Neural crest cell (in vitro differentiated cells): ENCODE results near the gene MTHFD1L. TPM values are rescaled to one million over a fixed set of nuclear protein-coding genes. Genes with fewer than 3 reads are reported as not detected.

Source experiments
- DNase-seq: peaks from one replicate; pipeline ENCODE4 v3.0.0; 2021; ENCODE audit warnings: low read depth, mixed read lengths, low spot score
- H3K27ac Mint-ChIP-seq: one replicate; pipeline ENCODE4 v1.8.0; 2021; ENCODE audit warnings: mild to moderate bottlenecking, mixed read lengths; ENCODE audit not compliant: unreplicated experiment
- H3K27me3 Mint-ChIP-seq: 2 replicates; pipeline ENCODE4 v1.8.0; 2021; ENCODE audit warnings: low read depth, mild to moderate bottlenecking, mixed read lengths
- H3K36me3 Mint-ChIP-seq: 2 replicates; pipeline ENCODE4 v1.8.0; 2021; ENCODE audit warnings: low read depth, mild to moderate bottlenecking, mixed read lengths
- H3K4me1 Mint-ChIP-seq: 2 replicates; pipeline ENCODE4 v1.8.0; 2021; ENCODE audit warnings: mixed read lengths
- H3K4me3 Mint-ChIP-seq: one replicate; pipeline ENCODE4 v1.8.0; 2021; ENCODE audit warnings: mild to moderate bottlenecking, mixed read lengths
- H3K9me3 Mint-ChIP-seq: 2 replicates; pipeline ENCODE4 v1.8.0; 2021; ENCODE audit warnings: mixed read lengths
- CTCF ChIP-seq: fragments of 200-600 bp; sonication (generic); conservative IDR thresholded peaks from 2 replicates; pipeline ENCODE4 v1.5.0; 2021; ENCODE audit warnings: antibody characterized with exemption, mild to moderate bottlenecking
- total RNA-seq: library from RNA; stranded (reverse); gene quantifications from 2 replicates; pipeline ENCODE4 v1.2.1, GENCODE V29; 2021

The MTHFD1L gene
- total RNA-seq, 1 donor from 2014 or later: 71.3 TPM

GRCh38 chr6:150978624-150979023 is 113.1 kb downstream of the MTHFD1L start:
- DNase-seq: no peak
- Mint-ChIP-seq H3K4me1 (peaks cover 4% of the 10 kb centered on the region), H3K9me3 (peaks cover 3% of the 10 kb centered on the region), H3K27ac (no peak overlapping the region), H3K27me3 (no peaks in the 10 kb centered on the region), H3K4me3 (no peak overlapping the region), H3K36me3 (peaks cover 9% of the 10 kb centered on the region)
- TF ChIP-seq CTCF: no peak

- H3K9me3 Mint-ChIP-seq: no peaks in the 10 kb centered on the region
- peaks cover 4% of the 10 kb centered on the region for H3K4me1 Mint-ChIP-seq
- H3K27ac Mint-ChIP-seq: no peak overlapping the region
- H3K27me3 Mint-ChIP-seq: no peaks in the 10 kb centered on the region
- no peak for TF ChIP-seq CTCF
- no peaks in the 10 kb centered on the region for H3K36me3 Mint-ChIP-seq
- DNase-seq: no peak
- no peak overlapping the region for H3K4me3 Mint-ChIP-seq
Measured at GRCh38 chr6:150979826-150980350, 114.4 kb downstream of the MTHFD1L start.

GRCh38 chr6:150981095-150981494 is 115.6 kb downstream of the MTHFD1L start:
- Mint-ChIP-seq H3K9me3 (no peaks in the 10 kb centered on the region), H3K36me3 (no peaks in the 10 kb centered on the region), H3K27me3 (no peaks in the 10 kb centered on the region), H3K27ac (no peak overlapping the region), H3K4me1 (peaks cover 4% of the 10 kb centered on the region), H3K4me3 (no peak overlapping the region)
- no peak for TF ChIP-seq CTCF
- DNase-seq: no peak

GRCh38 chr6:150981669-150982068 is 116.2 kb downstream of the MTHFD1L start:
- Mint-ChIP-seq H3K27ac (no peak overlapping the region), H3K4me3 (no peak overlapping the region), H3K27me3 (no peaks in the 10 kb centered on the region), H3K4me1 (peaks cover 4% of the 10 kb centered on the region), H3K9me3 (no peaks in the 10 kb centered on the region), H3K36me3 (no peaks in the 10 kb centered on the region)
- no peak for DNase-seq
- TF ChIP-seq CTCF: no peak

GRCh38 chr6:150987371-150987828 is 121.9 kb downstream of the MTHFD1L start:
- Mint-ChIP-seq H3K36me3 (peaks cover 2% of the 10 kb centered on the region), H3K27ac (no peak overlapping the region), H3K27me3 (no peaks in the 10 kb centered on the region), H3K4me1 (no peaks in the 10 kb centered on the region), H3K4me3 (no peak overlapping the region), H3K9me3 (no peaks in the 10 kb centered on the region)
- DNase-seq: no peak
- TF ChIP-seq CTCF: no peak
